BLaER1 treated with 17β-estradiol and CSF1 and Interleukin-3, amounts not matched to agents 10 nM and 100 nM (cell line): ENCODE measurements around the gene CDC42BPA.

ENCODE experiments used
- H3K27ac ChIP-seq, 11 experiments: shearing (Covaris generic); formaldehyde crosslinking; 2 replicates each; pipeline ENCODE4 v1.8.1; 2022
- H3K27me3 ChIP-seq, 11 experiments: shearing (Covaris generic); formaldehyde crosslinking; 2 replicates each; pipeline ENCODE4 v1.8.1; 2022
- H3K36me3 ChIP-seq, 11 experiments: shearing (Covaris generic); formaldehyde crosslinking; 2 replicates each; pipeline ENCODE4 v1.8.1; 2022
- H3K4me1 ChIP-seq, 10 experiments: shearing (Covaris generic); formaldehyde crosslinking; 2 replicates each; pipeline ENCODE4 v1.8.1; 2022
- H3K4me2 ChIP-seq, 11 experiments: shearing (Covaris generic); formaldehyde crosslinking; 2 replicates each; pipeline ENCODE4 v1.8.1; 2022
- H3K4me3 ChIP-seq, 10 experiments: shearing (Covaris generic); formaldehyde crosslinking; 2 replicates each; pipeline ENCODE4 v1.8.1; 2022
- H3K9ac ChIP-seq, 11 experiments: shearing (Covaris generic); formaldehyde crosslinking; 2 replicates each; pipeline ENCODE4 v1.8.1; 2022
- H3K9me3 ChIP-seq, 11 experiments: shearing (Covaris generic); formaldehyde crosslinking; replicated peaks in 1 of 11; 2 replicates each; pipeline ENCODE4 v1.8.1; 2022
- H4K20me1 ChIP-seq, 11 experiments: shearing (Covaris generic); formaldehyde crosslinking; 2 replicates each; pipeline ENCODE4 v1.8.1; 2022
- Cebpa-rat ChIP-seq, 11 experiments: shearing (Covaris generic); IDR thresholded peaks; 2 replicates each; pipeline ENCODE4 v1.8.1; 2022

The CDC42BPA gene

DNA sequence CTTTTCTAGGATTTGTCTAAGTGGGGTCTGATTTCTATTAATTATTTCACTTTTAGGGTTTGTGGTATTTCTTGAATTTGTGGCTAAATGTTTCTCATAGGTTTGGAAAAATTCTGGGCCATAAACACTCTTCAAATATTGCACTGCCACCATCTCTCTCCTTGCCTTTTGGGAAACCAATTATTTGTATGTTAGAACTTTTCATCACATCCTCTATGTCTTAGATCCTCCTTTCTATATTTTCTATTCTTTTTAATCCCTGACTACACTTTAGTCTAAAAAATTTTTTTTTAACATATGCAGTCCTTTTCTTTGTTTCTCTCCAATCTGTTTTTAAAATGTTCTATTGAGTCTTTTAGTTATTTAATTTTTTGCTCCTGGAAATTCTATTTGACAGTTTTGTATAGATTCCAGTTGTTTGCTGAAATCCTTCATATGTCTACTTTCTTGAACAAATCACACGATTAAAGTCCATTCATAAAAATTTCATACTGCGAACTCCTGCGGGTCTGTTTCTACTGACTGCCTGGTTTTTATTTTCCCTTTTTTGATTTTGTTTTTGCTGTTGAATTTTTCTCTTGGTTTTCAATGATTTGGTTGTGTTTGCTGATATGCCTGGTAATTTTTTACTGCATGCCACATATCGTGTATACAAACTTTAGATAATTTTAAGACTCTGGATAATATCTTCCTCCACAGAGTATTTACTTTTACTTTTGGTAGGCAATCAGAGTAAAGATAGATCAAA lies 235.1 kb downstream of the CDC42BPA start:
- Histone ChIP-seq H3K4me3 (no peak overlapping the region), H3K36me3 (peaks cover 0 to 41% (median 3%) of the 10 kb centered on the region in 11 experiments; a peak in 9 of 22 replicates), H3K27ac (no peak overlapping the region), H3K4me1 (no peaks in the 10 kb centered on the region), H3K9me3 (peaks cover 16 to 33% (median 27%) of the 10 kb centered on the region in 11 experiments), H4K20me1 (no peaks in the 10 kb centered on the region), H3K4me2 (no peak overlapping the region), H3K9ac (no peak overlapping the region), H3K27me3 (no peaks in the 10 kb centered on the region)
- TF ChIP-seq Cebpa-rat (IDR thresholded peaks at IDR 0.05), result no peak

DNA sequence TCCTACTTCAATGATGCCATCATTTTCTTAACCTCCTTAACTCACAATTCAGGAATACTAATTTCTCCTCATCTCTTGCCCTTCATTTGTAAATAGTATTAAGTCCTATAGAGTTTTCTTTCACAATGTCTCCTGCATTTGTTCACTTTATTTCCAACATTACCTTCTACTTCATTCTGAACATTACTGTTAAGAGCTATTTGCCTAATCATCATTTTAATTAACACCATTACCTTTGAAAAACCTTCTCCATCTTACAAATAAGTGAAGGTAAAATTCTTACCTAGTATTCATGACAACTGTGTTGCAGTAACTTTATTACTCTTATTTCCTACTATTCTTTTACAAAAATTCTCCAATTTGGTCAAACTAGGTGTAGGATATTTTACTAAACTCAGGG lies 240.5 kb downstream of the CDC42BPA start:
- no peak for TF ChIP-seq Cebpa-rat (IDR thresholded peaks at IDR 0.05)
- Histone ChIP-seq H3K9ac (no peak overlapping the region), H4K20me1 (no peaks in the 10 kb centered on the region), H3K4me3 (no peak overlapping the region), H3K4me1 (no peaks in the 10 kb centered on the region), H3K9me3 (peaks cover under 1 to 9% (median 4%) of the 10 kb centered on the region in 11 experiments; a peak in 13 of 22 replicates), H3K27ac (no peak overlapping the region), H3K36me3 (peaks cover 0 to 14% (median 0%) of the 10 kb centered on the region in 11 experiments; a peak in 2 of 22 replicates), H3K4me2 (no peak overlapping the region), H3K27me3 (no peaks in the 10 kb centered on the region)

DNA sequence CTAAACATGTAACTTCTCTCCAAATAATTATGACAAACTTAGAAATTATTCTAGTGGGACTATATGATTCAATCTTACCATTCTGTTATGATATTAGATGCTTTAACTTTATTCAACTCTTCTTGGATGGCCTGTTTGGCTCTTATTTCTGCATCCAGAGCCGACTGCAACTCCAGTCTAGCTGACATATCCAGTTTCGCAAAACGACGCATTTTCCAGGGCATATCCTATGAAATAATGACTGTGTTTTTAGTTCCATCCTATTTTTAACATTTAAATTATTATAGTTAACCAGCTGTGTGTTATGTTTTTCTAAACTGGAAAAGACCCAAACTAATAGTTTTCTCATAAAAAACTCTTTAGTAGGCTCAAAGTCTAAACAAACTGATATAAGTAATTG lies 244.5 kb downstream of the CDC42BPA start:
- no peaks in the 10 kb centered on the region for H3K4me1 ChIP-seq
- H3K27ac ChIP-seq, result no peak overlapping the region
- H4K20me1 ChIP-seq, result no peaks in the 10 kb centered on the region
- no peaks in the 10 kb centered on the region for H3K27me3 ChIP-seq
- H3K36me3 ChIP-seq, result peaks cover 0 to 22% (median 0%) of the 10 kb centered on the region in 11 experiments; a peak in 2 of 22 replicates
- H3K4me3 ChIP-seq, result no peak overlapping the region
- TF ChIP-seq Cebpa-rat (IDR thresholded peaks at IDR 0.05), result no peak
- no peak overlapping the region for H3K9ac ChIP-seq
- H3K9me3 ChIP-seq, result no peaks in the 10 kb centered on the region
- H3K4me2 ChIP-seq, result no peak overlapping the region

DNA sequence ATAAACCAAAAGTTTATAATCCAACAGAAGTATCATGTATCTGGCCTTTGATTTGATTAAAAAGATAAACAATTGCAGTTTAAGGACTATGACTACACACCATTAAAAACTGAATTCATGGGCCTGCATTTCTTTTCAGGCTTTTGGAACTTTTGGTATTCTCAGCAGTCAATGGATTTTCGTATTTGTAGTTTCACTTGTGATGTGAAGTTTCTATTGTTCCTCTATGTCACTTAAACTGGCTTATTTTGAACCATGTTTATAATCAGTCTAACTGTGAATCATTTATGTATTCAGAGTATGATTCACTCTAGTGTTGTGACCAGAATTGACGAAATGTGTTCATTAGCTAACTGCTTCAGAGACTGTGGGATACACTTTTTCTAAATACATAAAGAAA lies 245.3 kb downstream of the CDC42BPA start:
- Histone ChIP-seq H3K4me3 (no peak overlapping the region), H3K4me1 (no peaks in the 10 kb centered on the region), H3K27ac (no peak overlapping the region), H3K9me3 (no peaks in the 10 kb centered on the region), H3K36me3 (peaks cover 0 to 22% (median 0%) of the 10 kb centered on the region in 11 experiments; a peak in 2 of 22 replicates), H3K9ac (no peak overlapping the region), H3K4me2 (no peak overlapping the region), H4K20me1 (no peaks in the 10 kb centered on the region), H3K27me3 (no peaks in the 10 kb centered on the region)
- no peak for TF ChIP-seq Cebpa-rat (IDR thresholded peaks at IDR 0.05)

DNA sequence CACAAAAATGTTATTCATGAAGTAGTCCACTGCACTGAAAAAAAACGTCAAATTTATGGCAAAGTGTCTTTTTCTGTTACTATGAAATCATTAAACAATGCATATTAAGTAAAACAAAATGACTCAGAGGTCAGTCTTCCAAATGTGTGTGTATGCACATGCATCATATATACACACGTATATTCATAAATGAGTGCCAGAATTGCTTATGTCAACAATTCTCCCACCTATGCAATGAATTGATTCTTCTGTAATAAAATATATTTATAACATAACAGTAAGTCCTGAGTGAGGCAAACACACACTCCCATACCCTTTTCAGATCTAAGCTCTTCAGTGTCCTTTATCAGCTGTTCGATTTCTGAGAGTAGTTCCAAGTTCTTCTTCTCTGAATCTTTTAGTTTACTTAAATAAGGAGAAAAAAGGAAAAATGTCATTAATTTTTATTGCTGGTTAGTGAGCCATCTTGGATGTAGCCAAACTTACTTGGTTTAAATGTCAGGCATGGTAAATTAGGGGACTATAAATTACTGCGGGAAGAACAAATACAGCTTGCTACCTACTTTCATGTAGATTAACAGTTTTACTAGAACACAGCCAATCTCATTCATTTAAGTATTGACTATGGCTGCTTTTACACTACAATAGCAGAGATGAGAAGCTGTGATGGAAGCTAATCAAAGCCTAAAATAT lies 246.3 kb downstream of the CDC42BPA start:
- Histone ChIP-seq H3K27ac (no peak overlapping the region), H3K27me3 (no peaks in the 10 kb centered on the region), H3K4me2 (no peak overlapping the region), H3K4me3 (no peak overlapping the region), H3K9ac (no peak overlapping the region), H3K36me3 (peaks cover 0 to 22% (median 0%) of the 10 kb centered on the region in 11 experiments; a peak in 2 of 22 replicates), H3K9me3 (no peaks in the 10 kb centered on the region), H4K20me1 (no peaks in the 10 kb centered on the region), H3K4me1 (no peaks in the 10 kb centered on the region)
- no peak for TF ChIP-seq Cebpa-rat (IDR thresholded peaks at IDR 0.05)

DNA sequence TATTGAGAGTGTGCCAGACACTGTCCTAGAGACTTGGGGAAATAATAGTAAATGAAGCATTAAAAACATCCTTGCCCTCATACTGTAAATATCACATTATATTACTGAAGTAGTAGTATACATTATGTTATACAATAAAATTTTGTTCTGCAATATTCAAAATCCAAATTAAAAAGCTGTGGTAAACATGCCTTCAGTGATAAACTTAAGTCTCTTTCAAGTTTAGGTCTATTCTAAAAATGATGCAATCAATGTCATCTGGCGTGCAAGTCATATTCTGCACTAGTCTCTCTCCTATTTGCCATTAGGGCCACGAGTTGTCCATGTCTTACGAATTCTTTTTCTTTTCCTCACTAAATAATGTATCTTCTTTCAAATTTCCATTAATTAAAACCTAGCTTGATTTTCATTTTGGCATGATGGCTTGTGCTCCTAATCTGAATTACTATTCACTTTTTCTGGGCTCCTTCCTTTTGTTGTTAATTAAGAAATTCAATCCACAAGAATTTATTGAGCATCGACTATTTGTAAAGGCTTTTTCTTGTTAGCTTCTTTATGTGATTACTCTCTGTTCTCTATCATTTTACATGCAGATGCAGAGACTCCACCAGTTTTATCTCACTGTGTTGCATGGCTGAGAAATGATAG lies 247.5 kb downstream of the CDC42BPA start:
- Histone ChIP-seq H3K9ac (no peak overlapping the region), H3K27ac (no peak overlapping the region), H3K27me3 (no peaks in the 10 kb centered on the region), H3K9me3 (no peaks in the 10 kb centered on the region), H4K20me1 (no peaks in the 10 kb centered on the region), H3K36me3 (peaks cover 0 to 22% (median 0%) of the 10 kb centered on the region in 11 experiments; a peak in 3 of 22 replicates), H3K4me3 (no peak overlapping the region), H3K4me1 (no peaks in the 10 kb centered on the region), H3K4me2 (no peak overlapping the region)
- no peak for TF ChIP-seq Cebpa-rat (IDR thresholded peaks at IDR 0.05)

DNA sequence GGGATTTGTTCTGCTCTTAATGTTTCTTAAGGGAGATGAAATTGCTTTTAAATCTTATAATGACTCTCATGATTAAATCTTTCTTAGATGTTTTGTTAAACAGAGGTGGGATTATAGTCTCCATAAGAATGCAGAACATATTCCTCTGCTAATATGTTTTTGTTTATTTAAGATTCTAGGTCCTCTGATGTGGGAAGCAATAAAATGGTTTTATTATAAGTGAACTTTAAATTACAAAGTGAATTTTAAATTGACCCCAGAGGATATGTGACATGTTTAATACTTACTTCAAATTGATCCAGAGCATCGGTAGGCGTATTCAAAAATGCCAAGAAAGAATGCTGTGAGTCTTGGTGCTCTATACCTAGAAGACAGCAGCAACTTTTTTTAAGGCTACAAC lies 248.8 kb downstream of the CDC42BPA start:
- TF ChIP-seq Cebpa-rat (IDR thresholded peaks at IDR 0.05), result no peak
- H4K20me1 ChIP-seq, result no peaks in the 10 kb centered on the region
- no peaks in the 10 kb centered on the region for H3K9me3 ChIP-seq
- no peak overlapping the region for H3K9ac ChIP-seq
- no peaks in the 10 kb centered on the region for H3K4me1 ChIP-seq
- no peaks in the 10 kb centered on the region for H3K27me3 ChIP-seq
- H3K4me3 ChIP-seq, result no peak overlapping the region
- no peak overlapping the region for H3K27ac ChIP-seq
- peaks cover 0 to 23% (median 0%) of the 10 kb centered on the region in 11 experiments; a peak in 3 of 22 replicates for H3K36me3 ChIP-seq
- no peak overlapping the region for H3K4me2 ChIP-seq

DNA sequence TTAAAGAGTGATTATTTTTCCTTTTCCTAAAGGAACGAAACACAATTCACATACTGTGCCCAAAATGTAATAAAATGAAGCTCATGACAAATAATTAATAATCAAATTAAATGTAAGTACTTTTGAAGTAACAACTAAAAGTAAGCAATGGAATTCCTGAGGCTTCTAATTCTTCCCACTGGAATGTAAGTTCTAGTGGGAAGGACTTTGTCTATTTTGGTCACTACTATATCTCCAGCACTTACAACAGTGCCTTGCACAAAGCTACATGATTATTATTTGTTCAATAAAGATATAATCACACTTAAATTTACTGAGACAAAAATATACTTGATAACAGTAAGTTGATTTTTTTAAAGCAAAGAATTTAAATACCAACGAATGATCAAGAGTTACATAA lies 249.4 kb downstream of the CDC42BPA start:
- TF ChIP-seq Cebpa-rat (IDR thresholded peaks at IDR 0.05), result no peak
- H4K20me1 ChIP-seq, result no peaks in the 10 kb centered on the region

DNA sequence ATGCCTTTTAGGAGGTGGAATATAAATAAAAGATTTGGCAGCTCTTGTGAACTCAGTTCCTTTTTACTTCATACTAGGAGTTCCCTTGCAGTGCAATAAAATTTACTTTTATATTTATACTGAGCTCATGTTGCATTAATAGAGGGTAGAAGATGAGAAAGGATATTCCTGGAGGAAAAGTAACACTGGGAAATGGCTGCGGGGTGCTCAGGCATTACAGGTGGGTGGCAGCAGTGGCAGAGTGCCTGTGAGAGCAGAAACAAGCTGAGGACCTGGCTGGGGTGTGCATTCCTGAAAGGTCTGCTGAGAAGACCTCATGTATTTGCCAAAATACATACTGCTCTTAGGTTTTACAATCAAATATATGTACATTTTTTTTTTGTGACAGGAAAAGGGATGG lies 251.3 kb downstream of the CDC42BPA start:
- no peak for TF ChIP-seq Cebpa-rat (IDR thresholded peaks at IDR 0.05)
- Histone ChIP-seq H3K36me3 (peaks cover 0 to 13% (median 0%) of the 10 kb centered on the region in 11 experiments; a peak in 3 of 22 replicates), H3K27ac (no peak overlapping the region), H3K9ac (no peak overlapping the region), H3K4me3 (no peak overlapping the region), H3K4me2 (no peak overlapping the region), H4K20me1 (no peaks in the 10 kb centered on the region), H3K4me1 (no peaks in the 10 kb centered on the region), H3K9me3 (no peaks in the 10 kb centered on the region), H3K27me3 (no peaks in the 10 kb centered on the region)

More for the DNA sequence above, 249.4 kb downstream of the CDC42BPA start:
- Histone ChIP-seq H3K27ac (no peak overlapping the region), H3K9me3 (no peaks in the 10 kb centered on the region), H3K9ac (no peak overlapping the region), H3K4me1 (no peaks in the 10 kb centered on the region), H3K36me3 (peaks cover 0 to 17% (median 0%) of the 10 kb centered on the region in 11 experiments; a peak in 3 of 22 replicates), H3K27me3 (no peaks in the 10 kb centered on the region), H3K4me3 (no peak overlapping the region), H3K4me2 (no peak overlapping the region)
